Endothelial cell of umbilical vein (primary cell): ENCODE results near the gene AGA. TPM values are rescaled to one million over a fixed set of nuclear protein-coding genes. Genes with fewer than 3 reads are reported as not detected.

Source experiments
- BruUV-seq: library from RNA; stranded (reverse); fragments of 400-500 nt; replicated peaks from 2 replicates; lab custom pipeline; 2021; lab: Mats Ljungman, UMichigan
- CTCF ChIA-PET: fragments of 300-600, 350-600 bp; sonication (Branson Sonifier 250); formaldehyde crosslinking; loops from one replicate; lab custom pipeline; 2021; ENCODE audit warnings: antibody characterized with exemption, inconsistent platforms; lab: Charles Lee
- POLR2A ChIA-PET: fragments of 300-600, 350-600 bp; sonication (Branson Sonifier 250); formaldehyde crosslinking; loops from one replicate; lab custom pipeline; 2021; ENCODE audit warnings: antibody characterized with exemption, inconsistent platforms; lab: Charles Lee
- DNase-seq: peaks from one replicate; pipeline ENCODE4 v3.0.0-alpha.2; 2011; ENCODE audit warnings: low read depth, low spot score
- FAIRE-seq: peaks from 2 replicates; lab custom pipeline; 2011; peaks lifted over from hg19 to GRCh38; lab: Jason Lieb, UNC
- H2AFZ ChIP-seq: 2 replicates; pipeline ENCODE4 v1.6.0; 2012; ENCODE audit warnings: low read depth, low read length, control low read depth, inconsistent platforms
- H3K27ac ChIP-seq: 2 replicates; pipeline ENCODE4 v1.5.1; 2011; ENCODE audit warnings: low read depth, mild to moderate bottlenecking, control low read depth, low read length, moderate library complexity; ENCODE audit not compliant: insufficient read depth
- H3K27me3 ChIP-seq, 2 experiments: 2 replicates each; pipeline versions ENCODE4 v1.6.0 to v1.6.1; 2011; ENCODE audit warnings: low read length in 2 of 2, mixed read lengths in 1 of 2; ENCODE audit not compliant: control insufficient read depth in 2 of 2, insufficient read depth in 2 of 2
- H3K36me3 ChIP-seq, 2 experiments: 2 replicates in 1 of 2; 3 replicates in 1 of 2; pipeline ENCODE4 v1.5.1; 2011; ENCODE audit warnings: low read length in 2 of 2, mild to moderate bottlenecking in 1 of 2, moderate library complexity in 1 of 2; ENCODE audit not compliant: control insufficient read depth in 2 of 2, insufficient read depth in 2 of 2; ENCODE audit errors: extremely low read depth in 1 of 2
- H3K4me1 ChIP-seq: 3 replicates; pipeline ENCODE4 v1.5.1; 2011; ENCODE audit warnings: mild to moderate bottlenecking, low read length; ENCODE audit not compliant: control insufficient read depth, insufficient read depth; ENCODE audit errors: extremely low read depth
- H3K4me2 ChIP-seq: 2 replicates; pipeline ENCODE4 v1.6.1; 2011; ENCODE audit warnings: low read length, control low read depth, mixed read lengths; ENCODE audit not compliant: insufficient read depth
- H3K4me3 ChIP-seq, 3 experiments: fragments of 200-600 bp in 1 of 3; sonication (generic), shearing (Covaris generic) in 1 of 3; replicated peaks in 1 of 3; 2 replicates each; pipeline ENCODE4 v1.5.1; 2011 to 2016; ENCODE audit warnings: control low read depth in 3 of 3, low read length in 3 of 3, mild to moderate bottlenecking in 2 of 3, inconsistent platforms in 1 of 3, low read depth in 1 of 3, moderate library complexity in 1 of 3; ENCODE audit not compliant: insufficient read depth in 1 of 3
- H3K79me2 ChIP-seq: 2 replicates; pipeline ENCODE4 v1.6.0; 2012; ENCODE audit warnings: low read length, inconsistent platforms; ENCODE audit not compliant: control insufficient read depth, insufficient read depth
- H3K9ac ChIP-seq: replicated peaks from 2 replicates; pipeline ENCODE3; 2011; ENCODE audit warnings: low read length, control low read depth; ENCODE audit not compliant: insufficient read depth; ENCODE audit errors: extremely low read depth
- H3K9me1 ChIP-seq: replicated peaks from 3 replicates; pipeline ENCODE4 v1.6.0; 2011; ENCODE audit warnings: mild to moderate bottlenecking, low read length; ENCODE audit not compliant: control insufficient read depth, insufficient read depth; ENCODE audit errors: extremely low read depth
- H3K9me3 ChIP-seq: replicated peaks from 2 replicates; pipeline ENCODE4 v1.5.1; 2012; ENCODE audit warnings: low read length, inconsistent platforms; ENCODE audit not compliant: control insufficient read depth, insufficient read depth
- H4K20me1 ChIP-seq: replicated peaks from 2 replicates; pipeline ENCODE3; 2011; ENCODE audit warnings: mild to moderate bottlenecking, low read length; ENCODE audit not compliant: control insufficient read depth, insufficient read depth; ENCODE audit errors: extremely low read depth
- EZH2 ChIP-seq: IDR thresholded peaks from 2 replicates; pipeline ENCODE4 v1.6.1; 2012; ENCODE audit warnings: borderline replicate concordance, low read depth, mild to moderate bottlenecking, moderate library complexity, low read length, inconsistent platforms; ENCODE audit not compliant: severe bottlenecking
- FOS ChIP-seq: IDR thresholded peaks from 2 replicates; pipeline ENCODE4 v1.6.1; 2011; ENCODE audit warnings: mild to moderate bottlenecking, low read length, moderate library complexity, borderline replicate concordance; ENCODE audit not compliant: insufficient read depth
- GATA2 ChIP-seq: IDR thresholded peaks from 2 replicates; pipeline ENCODE4 v1.7.0; 2011; ENCODE audit warnings: low read depth, mild to moderate bottlenecking, moderate library complexity, mixed read lengths, low read length; ENCODE audit not compliant: insufficient read length, insufficient read depth
- JUN ChIP-seq: IDR thresholded peaks from 2 replicates; pipeline ENCODE4 v1.6.1; 2011; ENCODE audit warnings: borderline replicate concordance, low read depth; ENCODE audit not compliant: insufficient read length, insufficient read depth
- MYC ChIP-seq: IDR thresholded peaks from one replicate; pipeline ENCODE4 v1.6.1; 2011; ENCODE audit warnings: mild to moderate bottlenecking, low read depth, low read length
- POLR2A ChIP-seq: IDR thresholded peaks from 2 replicates; pipeline ENCODE4 v1.6.1; 2012; ENCODE audit warnings: low read depth, mild to moderate bottlenecking, control low read depth, low read length
- POLR2AphosphoS5 ChIP-seq: IDR thresholded peaks from 2 replicates; pipeline ENCODE4 v1.6.1; 2012; ENCODE audit warnings: low read depth, mild to moderate bottlenecking, control low read depth, low read length, moderate library complexity; ENCODE audit not compliant: insufficient read depth
- dilution Hi-C: fragments of 300-500 bp; cut with MboI; formaldehyde crosslinking; loops from one replicate; pipeline ENCODE4 v1.15.0; 2019; ENCODE audit warnings: low sequenced_read_pairs; ENCODE audit not compliant: extremely low pct_ligation_motif_present
- intact Hi-C: fragments of 100-400 bp; cut with micrococcal nuclease; formaldehyde crosslinking; loops from one replicate; pipeline ENCODE4 v1.10.0; 2022
- polyA plus RNA-seq, 4 experiments: library from polyadenylated mRNA; depleted of rRNA in 3 of 4; stranded (reverse) in 3 of 4; unstranded in 1 of 4; fragments of >200 nt; gene quantifications; 2 replicates each; pipeline versions ENCODE4 v1.2.1 to v1.2.3, GENCODE V29; 2011 to 2012; ENCODE audit warnings: missing spikeins in 1 of 4
- total RNA-seq: library from RNA; stranded (reverse); gene quantifications from 2 replicates; pipeline ENCODE4 v1.2.3, GENCODE V29; 2021
- TF ChIP-seq, protein P1 (sequence below): IDR thresholded peaks from 2 replicates; pipeline ENCODE4 v1.6.1; 2011; ENCODE audit not compliant: insufficient read depth, insufficient read length
- TF ChIP-seq, protein P2 (sequence below), 2 donors: IDR thresholded peaks; 1 replicate in 1 of 2; 2 replicates in 1 of 2; pipeline ENCODE4 v1.5.1; 2011; ENCODE audit warnings: low read length in 2 of 2, mild to moderate bottlenecking in 2 of 2, moderate library complexity in 2 of 2, control low read depth in 1 of 2, inconsistent platforms in 1 of 2, low read depth in 1 of 2; ENCODE audit not compliant: insufficient read depth in 1 of 2; ENCODE audit errors: extremely low read depth in 1 of 2

Gene AGA
- total and polyA plus RNA-seq, 2 donors (not counting 3 experiments of a cell fraction or from before 2014, with no cell fraction given), result 14.1 to 16.9 TPM

DNA sequence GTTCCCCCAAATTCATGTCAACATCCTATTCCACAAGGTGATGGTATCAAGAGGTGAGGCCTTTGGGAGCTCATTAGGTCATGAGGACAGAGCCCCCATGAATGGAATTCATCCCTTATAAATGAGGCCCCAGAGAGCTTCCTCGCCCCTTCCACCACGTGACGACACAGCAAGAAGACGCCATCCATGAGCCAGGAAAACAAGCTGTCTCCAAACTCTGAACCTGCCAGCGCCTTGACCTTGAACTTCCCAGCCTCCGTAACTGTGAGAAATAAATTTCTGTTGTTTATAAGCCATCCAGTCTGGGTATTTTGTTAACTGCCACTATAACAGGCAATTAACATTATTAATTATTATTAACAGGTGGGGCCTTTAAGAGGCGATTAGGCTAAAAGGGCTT, 5.8 kb downstream of the AGA start:
- H3K9me3 ChIP-seq, result no peaks in the 10 kb centered on the region
- no peak overlapping the region for H3K4me3 ChIP-seq
- no peaks in the 10 kb centered on the region for H3K36me3 ChIP-seq
- H3K9me1 ChIP-seq, result no peaks in the 10 kb centered on the region
- no peaks in the 10 kb centered on the region for H3K27me3 ChIP-seq
- TF ChIP-seq GATA2, result no peak
- TF ChIP-seq, protein P1, sequence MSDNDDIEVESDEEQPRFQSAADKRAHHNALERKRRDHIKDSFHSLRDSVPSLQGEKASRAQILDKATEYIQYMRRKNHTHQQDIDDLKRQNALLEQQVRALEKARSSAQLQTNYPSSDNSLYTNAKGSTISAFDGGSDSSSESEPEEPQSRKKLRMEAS, result no peak
- TF ChIP-seq, protein P2, sequence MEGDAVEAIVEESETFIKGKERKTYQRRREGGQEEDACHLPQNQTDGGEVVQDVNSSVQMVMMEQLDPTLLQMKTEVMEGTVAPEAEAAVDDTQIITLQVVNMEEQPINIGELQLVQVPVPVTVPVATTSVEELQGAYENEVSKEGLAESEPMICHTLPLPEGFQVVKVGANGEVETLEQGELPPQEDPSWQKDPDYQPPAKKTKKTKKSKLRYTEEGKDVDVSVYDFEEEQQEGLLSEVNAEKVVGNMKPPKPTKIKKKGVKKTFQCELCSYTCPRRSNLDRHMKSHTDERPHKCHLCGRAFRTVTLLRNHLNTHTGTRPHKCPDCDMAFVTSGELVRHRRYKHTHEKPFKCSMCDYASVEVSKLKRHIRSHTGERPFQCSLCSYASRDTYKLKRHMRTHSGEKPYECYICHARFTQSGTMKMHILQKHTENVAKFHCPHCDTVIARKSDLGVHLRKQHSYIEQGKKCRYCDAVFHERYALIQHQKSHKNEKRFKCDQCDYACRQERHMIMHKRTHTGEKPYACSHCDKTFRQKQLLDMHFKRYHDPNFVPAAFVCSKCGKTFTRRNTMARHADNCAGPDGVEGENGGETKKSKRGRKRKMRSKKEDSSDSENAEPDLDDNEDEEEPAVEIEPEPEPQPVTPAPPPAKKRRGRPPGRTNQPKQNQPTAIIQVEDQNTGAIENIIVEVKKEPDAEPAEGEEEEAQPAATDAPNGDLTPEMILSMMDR (IDR thresholded peaks at IDR 0.05; ENCODE audit: extremely low read depth in 1 of 2, insufficient read depth in 1 of 2, low read depth in 1 of 2, low read length in 2 of 2), result no peak
- no peak for TF ChIP-seq EZH2
- no peak for TF ChIP-seq FOS
- TF ChIP-seq POLR2AphosphoS5, result no peak
- no peak for TF ChIP-seq MYC
- no peak for TF ChIP-seq POLR2A
- TF ChIP-seq JUN, result no peak
- H2AFZ ChIP-seq, result no peak overlapping the region
- no peak overlapping the region for H3K27ac ChIP-seq
- CTCF ChIA-PET, result interaction anchor here (0.7 kb wide), 1 partner anchor 19 kb away, joined by 3 read pairs; no protein-coding TSS in a partner anchor
- POLR2A ChIA-PET, result no interaction called here
- dilution Hi-C loops (no loop called here), intact Hi-C loops (no loop called here)
- no peaks in the 10 kb centered on the region for H3K79me2 ChIP-seq
- no peak overlapping the region for H3K9ac ChIP-seq
- no peak overlapping the region for H3K4me2 ChIP-seq
- no TSS peak for BruUV-seq
- DNase-seq, result no peak
- peaks cover 5% of the 10 kb centered on the region for H3K4me1 ChIP-seq
- no peaks in the 10 kb centered on the region for H4K20me1 ChIP-seq
- no peak for FAIRE-seq
